ENCODE data around the gene CTAGE9. TPM values are rescaled to one million over a fixed set of nuclear protein-coding genes. Genes with fewer than 3 reads are reported as not detected.

The CTAGE9 gene
- not detected in 2 replicates for total RNA-seq

GRCh38 chr6:131710917-131711316 lies at the start of gene CTAGE9:
CTAGE9 (minus strand) TSS chr6:131711017; CDS start chr6:131711017, 0 bp downstream.

Other genes with a start within 250 kb of the CTAGE9 start
- not detected in 2 replicates for gene ARG1, start 137.8 kb downstream of the CTAGE9 start, total RNA-seq
- 21.9 and 26.9 TPM in 2 replicates for gene MED23, start 82.8 kb downstream of the CTAGE9 start, total RNA-seq
- gene ENPP3, start 73.7 kb downstream of the CTAGE9 start, total RNA-seq, result under 0.01 TPM in 2 replicates
- gene OR2A4, start 9.6 kb downstream of the CTAGE9 start, total RNA-seq, result 0.35 TPM in 1 of 2 replicates, not detected in the other
- gene ENPP1, start 97.0 kb upstream of the CTAGE9 start, total RNA-seq, result 5.5 and 6.7 TPM in 2 replicates
- gene CCN2, start 240.4 kb upstream of the CTAGE9 start, total RNA-seq, result 34.0 and 39.3 TPM in 2 replicates

Measured in myometrial cell (primary cell).